Measurements from ENCODE around the gene EXTL2. TPM values are rescaled to one million over a fixed set of nuclear protein-coding genes. Genes with fewer than 3 reads are reported as not detected.

Gene EXTL2
- total and polyA plus RNA-seq, 9 of the 15 experiments (the other 6 are each of a cell fraction or from before 2014, with no cell fraction given) = 8.5 to 40.7 (median 26.0) TPM

DNA sequence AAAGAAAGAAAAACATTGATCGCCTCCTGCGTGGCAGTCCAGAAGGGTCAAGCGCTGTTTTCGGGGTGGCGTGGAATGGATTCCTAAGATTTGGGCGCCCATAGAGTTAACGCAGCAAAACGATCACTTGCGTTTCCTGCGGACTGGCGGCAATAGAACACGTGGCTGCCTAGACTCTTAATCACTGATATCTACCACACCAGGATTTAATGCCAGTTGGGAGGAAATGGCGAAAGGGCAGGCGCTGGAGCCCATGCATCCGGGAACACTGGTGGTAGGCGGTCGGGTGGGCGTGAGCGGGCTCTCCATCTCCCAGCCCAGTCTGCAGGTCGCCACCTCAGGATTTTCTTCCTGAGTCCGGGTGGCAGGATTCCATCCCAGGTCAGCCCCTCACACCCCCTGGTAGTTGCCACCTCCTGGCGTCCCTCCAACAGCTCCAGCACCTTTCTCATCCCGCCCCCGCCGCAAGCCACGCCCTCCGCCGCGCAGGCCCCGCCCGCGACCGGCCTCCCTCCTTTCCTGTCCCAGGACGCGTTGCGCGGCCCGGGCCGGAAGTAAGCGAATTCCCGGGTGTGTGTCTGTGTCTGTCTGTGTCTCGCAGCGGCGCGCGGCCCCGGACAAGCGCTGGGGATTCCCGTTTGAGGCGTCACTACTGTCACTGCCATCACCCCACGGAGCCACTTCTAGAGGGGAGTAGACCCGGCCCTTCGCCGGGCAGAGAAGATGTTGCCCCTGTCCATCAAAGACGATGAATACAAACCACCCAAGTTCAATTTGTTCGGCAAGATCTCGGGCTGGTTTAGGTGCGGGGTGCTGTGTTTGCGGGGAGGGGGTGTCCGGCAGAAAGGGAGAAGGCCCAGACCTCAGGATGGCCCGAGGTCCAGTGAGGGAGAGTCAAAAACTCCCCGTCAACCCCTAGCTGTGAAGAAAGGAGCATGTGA, 1.2 kb upstream of the EXTL2 start, which contains the start of gene SLC30A7 (continued):
- TF ChIP-seq ZNF384 (IDR thresholded peaks at IDR 0.05; ENCODE audit: low read depth, low read length) (0 out of 2 replicates have a peak, but pooled peaks have one; percentile 11), JUND (IDR thresholded peaks at IDR 0.05; ENCODE audit: borderline replicate concordance, low read depth, low read length) (peak; percentile 34; the same call in 1 of the 2 replicates), JUND (tag; IDR thresholded peaks at IDR 0.05; ENCODE audit: borderline replicate concordance, low read depth, low read length) (no peak; the same call in 2 of the 3 replicates), CEBPB (tag; IDR thresholded peaks at IDR 0.05) (no peak), ZNF239 (CRISPR knock-in tag; IDR thresholded peaks at IDR 0.05) (no peak), ATF7 (IDR thresholded peaks at IDR 0.05) (0 out of 2 replicates have a peak, but pooled peaks have one; percentile 12), SMAD1 (IDR thresholded peaks at IDR 0.05; ENCODE audit: low read depth, low read length, partially characterized antibody) (peak; percentile 52), FOXP1 (CRISPR knock-in tag; IDR thresholded peaks at IDR 0.05) (peak; percentile 64), FOXK1 (CRISPR knock-in tag; IDR thresholded peaks at IDR 0.05; ENCODE audit: borderline replicate concordance) (peak; percentile 23; the same call in 1 of the 2 replicates), SIRT6 (IDR thresholded peaks at IDR 0.05; ENCODE audit: low read depth, low read length) (no peak), EP400 (IDR thresholded peaks at IDR 0.05) (peak; percentile 39; the same call in 1 of the 2 replicates), ZNF124 (CRISPR knock-in tag; IDR thresholded peaks at IDR 0.05) (no peak), EGR1 (conservative IDR thresholded peaks at IDR 0.05) (peak; percentile 92), HNRNPLL (IDR thresholded peaks at IDR 0.05; ENCODE audit: low read depth, low read length, poor library complexity, severe bottlenecking) (peak; percentile 85), HSF4 (CRISPR knock-in tag; IDR thresholded peaks at IDR 0.05; ENCODE audit: borderline replicate concordance) (no peak), GATA2 (CRISPR knock-in tag; IDR thresholded peaks at IDR 0.05) (no peak), ZFX (CRISPR knock-in tag; IDR thresholded peaks at IDR 0.05) (peak; percentile 54), ZBTB17 (CRISPR knock-in tag; IDR thresholded peaks at IDR 0.05) (no peak), HDAC2 (IDR thresholded peaks at IDR 0.05) (no peak), ZNF778 (CRISPR knock-in tag; IDR thresholded peaks at IDR 0.05) (no peak), SUPT5H (IDR thresholded peaks at IDR 0.05) (peak; percentile 79), ETV1 (tag; conservative IDR thresholded peaks at IDR 0.05; ENCODE audit: low read depth) (peak; percentile 84), MCM5 (IDR thresholded peaks at IDR 0.05; ENCODE audit: low read depth) (no peak)
- TF ChIP-seq, protein P1, sequence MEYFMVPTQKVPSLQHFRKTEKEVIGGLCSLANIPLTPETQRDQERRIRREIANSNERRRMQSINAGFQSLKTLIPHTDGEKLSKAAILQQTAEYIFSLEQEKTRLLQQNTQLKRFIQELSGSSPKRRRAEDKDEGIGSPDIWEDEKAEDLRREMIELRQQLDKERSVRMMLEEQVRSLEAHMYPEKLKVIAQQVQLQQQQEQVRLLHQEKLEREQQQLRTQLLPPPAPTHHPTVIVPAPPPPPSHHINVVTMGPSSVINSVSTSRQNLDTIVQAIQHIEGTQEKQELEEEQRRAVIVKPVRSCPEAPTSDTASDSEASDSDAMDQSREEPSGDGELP (CRISPR knock-in tag; IDR thresholded peaks at IDR 0.05; ENCODE audit: borderline replicate concordance) = peak; percentile 47
- TF ChIP-seq, protein P2, sequence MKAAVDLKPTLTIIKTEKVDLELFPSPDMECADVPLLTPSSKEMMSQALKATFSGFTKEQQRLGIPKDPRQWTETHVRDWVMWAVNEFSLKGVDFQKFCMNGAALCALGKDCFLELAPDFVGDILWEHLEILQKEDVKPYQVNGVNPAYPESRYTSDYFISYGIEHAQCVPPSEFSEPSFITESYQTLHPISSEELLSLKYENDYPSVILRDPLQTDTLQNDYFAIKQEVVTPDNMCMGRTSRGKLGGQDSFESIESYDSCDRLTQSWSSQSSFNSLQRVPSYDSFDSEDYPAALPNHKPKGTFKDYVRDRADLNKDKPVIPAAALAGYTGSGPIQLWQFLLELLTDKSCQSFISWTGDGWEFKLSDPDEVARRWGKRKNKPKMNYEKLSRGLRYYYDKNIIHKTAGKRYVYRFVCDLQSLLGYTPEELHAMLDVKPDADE (conservative IDR thresholded peaks at IDR 0.05; ENCODE audit: control insufficient read depth, low read depth, low read length) = peak; percentile 77
- TF ChIP-seq, protein P3, sequence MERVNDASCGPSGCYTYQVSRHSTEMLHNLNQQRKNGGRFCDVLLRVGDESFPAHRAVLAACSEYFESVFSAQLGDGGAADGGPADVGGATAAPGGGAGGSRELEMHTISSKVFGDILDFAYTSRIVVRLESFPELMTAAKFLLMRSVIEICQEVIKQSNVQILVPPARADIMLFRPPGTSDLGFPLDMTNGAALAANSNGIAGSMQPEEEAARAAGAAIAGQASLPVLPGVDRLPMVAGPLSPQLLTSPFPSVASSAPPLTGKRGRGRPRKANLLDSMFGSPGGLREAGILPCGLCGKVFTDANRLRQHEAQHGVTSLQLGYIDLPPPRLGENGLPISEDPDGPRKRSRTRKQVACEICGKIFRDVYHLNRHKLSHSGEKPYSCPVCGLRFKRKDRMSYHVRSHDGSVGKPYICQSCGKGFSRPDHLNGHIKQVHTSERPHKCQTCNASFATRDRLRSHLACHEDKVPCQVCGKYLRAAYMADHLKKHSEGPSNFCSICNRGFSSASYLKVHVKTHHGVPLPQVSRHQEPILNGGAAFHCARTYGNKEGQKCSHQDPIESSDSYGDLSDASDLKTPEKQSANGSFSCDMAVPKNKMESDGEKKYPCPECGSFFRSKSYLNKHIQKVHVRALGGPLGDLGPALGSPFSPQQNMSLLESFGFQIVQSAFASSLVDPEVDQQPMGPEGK (CRISPR knock-in tag; IDR thresholded peaks at IDR 0.05; ENCODE audit: borderline replicate concordance) = no peak
